HEK293 (cell line): ENCODE results near the gene GRID2.

Experiments used
- GFI1B ChIP-seq: fragments of 450-650 bp; formaldehyde crosslinking; IDR thresholded peaks from 2 replicates; pipeline ENCODE4 v1.5.1; 2016; ENCODE audit warnings: missing biosample characterization, missing genetic modification characterization
- HOXD13 ChIP-seq: sonication (generic); formaldehyde crosslinking; IDR thresholded peaks from 2 replicates; pipeline ENCODE4 v1.8.0; 2022; ENCODE audit warnings: missing genetic modification reagents, borderline replicate concordance
- TF ChIP-seq, protein P1 (sequence below): fragments of 450-650 bp; formaldehyde crosslinking; IDR thresholded peaks from 2 replicates; pipeline ENCODE4 v1.5.1; 2016; ENCODE audit warnings: missing biosample characterization, missing genetic modification characterization
- TF ChIP-seq, protein P2 (sequence below): fragments of 450-650 bp; formaldehyde crosslinking; IDR thresholded peaks from 2 replicates; pipeline ENCODE4 v1.5.1; 2016; ENCODE audit warnings: missing biosample characterization, missing genetic modification characterization

DNA sequence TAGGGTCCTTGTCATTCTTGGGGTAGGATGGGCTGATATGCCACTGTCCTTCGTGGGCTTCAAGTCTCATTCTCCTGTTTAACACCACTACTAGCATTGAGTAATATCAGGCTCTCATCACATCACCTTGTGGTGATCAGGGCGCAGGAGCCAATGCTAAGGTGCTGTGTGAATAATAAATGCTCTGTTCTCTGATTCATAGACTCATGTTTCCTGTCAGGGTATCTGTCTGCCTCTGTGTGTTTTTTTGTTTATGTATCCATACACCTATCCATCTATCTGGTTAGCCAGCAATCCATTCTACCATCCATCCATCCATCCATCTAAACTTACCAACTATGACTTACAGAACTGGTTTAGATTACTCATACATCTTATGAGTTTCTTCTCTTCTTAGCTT is 999.7 kb downstream of the GRID2 start:
- TF ChIP-seq, protein P1, sequence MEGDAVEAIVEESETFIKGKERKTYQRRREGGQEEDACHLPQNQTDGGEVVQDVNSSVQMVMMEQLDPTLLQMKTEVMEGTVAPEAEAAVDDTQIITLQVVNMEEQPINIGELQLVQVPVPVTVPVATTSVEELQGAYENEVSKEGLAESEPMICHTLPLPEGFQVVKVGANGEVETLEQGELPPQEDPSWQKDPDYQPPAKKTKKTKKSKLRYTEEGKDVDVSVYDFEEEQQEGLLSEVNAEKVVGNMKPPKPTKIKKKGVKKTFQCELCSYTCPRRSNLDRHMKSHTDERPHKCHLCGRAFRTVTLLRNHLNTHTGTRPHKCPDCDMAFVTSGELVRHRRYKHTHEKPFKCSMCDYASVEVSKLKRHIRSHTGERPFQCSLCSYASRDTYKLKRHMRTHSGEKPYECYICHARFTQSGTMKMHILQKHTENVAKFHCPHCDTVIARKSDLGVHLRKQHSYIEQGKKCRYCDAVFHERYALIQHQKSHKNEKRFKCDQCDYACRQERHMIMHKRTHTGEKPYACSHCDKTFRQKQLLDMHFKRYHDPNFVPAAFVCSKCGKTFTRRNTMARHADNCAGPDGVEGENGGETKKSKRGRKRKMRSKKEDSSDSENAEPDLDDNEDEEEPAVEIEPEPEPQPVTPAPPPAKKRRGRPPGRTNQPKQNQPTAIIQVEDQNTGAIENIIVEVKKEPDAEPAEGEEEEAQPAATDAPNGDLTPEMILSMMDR (tag by site-specific recombination): no peak
- TF ChIP-seq HOXD13 (CRISPR knock-in tag) (no peak), GFI1B (tag by site-specific recombination) (no peak)
- TF ChIP-seq, protein P2, sequence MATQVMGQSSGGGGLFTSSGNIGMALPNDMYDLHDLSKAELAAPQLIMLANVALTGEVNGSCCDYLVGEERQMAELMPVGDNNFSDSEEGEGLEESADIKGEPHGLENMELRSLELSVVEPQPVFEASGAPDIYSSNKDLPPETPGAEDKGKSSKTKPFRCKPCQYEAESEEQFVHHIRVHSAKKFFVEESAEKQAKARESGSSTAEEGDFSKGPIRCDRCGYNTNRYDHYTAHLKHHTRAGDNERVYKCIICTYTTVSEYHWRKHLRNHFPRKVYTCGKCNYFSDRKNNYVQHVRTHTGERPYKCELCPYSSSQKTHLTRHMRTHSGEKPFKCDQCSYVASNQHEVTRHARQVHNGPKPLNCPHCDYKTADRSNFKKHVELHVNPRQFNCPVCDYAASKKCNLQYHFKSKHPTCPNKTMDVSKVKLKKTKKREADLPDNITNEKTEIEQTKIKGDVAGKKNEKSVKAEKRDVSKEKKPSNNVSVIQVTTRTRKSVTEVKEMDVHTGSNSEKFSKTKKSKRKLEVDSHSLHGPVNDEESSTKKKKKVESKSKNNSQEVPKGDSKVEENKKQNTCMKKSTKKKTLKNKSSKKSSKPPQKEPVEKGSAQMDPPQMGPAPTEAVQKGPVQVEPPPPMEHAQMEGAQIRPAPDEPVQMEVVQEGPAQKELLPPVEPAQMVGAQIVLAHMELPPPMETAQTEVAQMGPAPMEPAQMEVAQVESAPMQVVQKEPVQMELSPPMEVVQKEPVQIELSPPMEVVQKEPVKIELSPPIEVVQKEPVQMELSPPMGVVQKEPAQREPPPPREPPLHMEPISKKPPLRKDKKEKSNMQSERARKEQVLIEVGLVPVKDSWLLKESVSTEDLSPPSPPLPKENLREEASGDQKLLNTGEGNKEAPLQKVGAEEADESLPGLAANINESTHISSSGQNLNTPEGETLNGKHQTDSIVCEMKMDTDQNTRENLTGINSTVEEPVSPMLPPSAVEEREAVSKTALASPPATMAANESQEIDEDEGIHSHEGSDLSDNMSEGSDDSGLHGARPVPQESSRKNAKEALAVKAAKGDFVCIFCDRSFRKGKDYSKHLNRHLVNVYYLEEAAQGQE (tag by site-specific recombination): no peak
